Measurements from ENCODE around the gene CRISPLD2.

CRISPLD2 gene

GRCh38 chr16:84819644-84820304, at the start of gene CRISPLD2:
TSS of gene CRISPLD2 (plus strand) at chr16:84819985. CDS start at chr16:84838496, 18,511 bp downstream.
- peak; percentile 49 for DNase-seq

- DNase-seq, result no peak
Measured at GRCh38 chr16:84773312-84773711, 46.5 kb upstream of the CRISPLD2 start.

- no peak for DNase-seq
Measured at GRCh38 chr16:84774810-84775209, 45.0 kb upstream of the CRISPLD2 start.

GRCh38 chr16:84775262-84775810, 44.4 kb upstream of the CRISPLD2 start:
- no peak for DNase-seq

- no peak for DNase-seq
Measured at GRCh38 chr16:84777435-84777834, 42.4 kb upstream of the CRISPLD2 start.

- DNase-seq, result no peak
Measured at GRCh38 chr16:84778720-84779119, 41.1 kb upstream of the CRISPLD2 start.

- no peak for DNase-seq
Measured at GRCh38 chr16:84780063-84780462, 39.7 kb upstream of the CRISPLD2 start.

DNA sequence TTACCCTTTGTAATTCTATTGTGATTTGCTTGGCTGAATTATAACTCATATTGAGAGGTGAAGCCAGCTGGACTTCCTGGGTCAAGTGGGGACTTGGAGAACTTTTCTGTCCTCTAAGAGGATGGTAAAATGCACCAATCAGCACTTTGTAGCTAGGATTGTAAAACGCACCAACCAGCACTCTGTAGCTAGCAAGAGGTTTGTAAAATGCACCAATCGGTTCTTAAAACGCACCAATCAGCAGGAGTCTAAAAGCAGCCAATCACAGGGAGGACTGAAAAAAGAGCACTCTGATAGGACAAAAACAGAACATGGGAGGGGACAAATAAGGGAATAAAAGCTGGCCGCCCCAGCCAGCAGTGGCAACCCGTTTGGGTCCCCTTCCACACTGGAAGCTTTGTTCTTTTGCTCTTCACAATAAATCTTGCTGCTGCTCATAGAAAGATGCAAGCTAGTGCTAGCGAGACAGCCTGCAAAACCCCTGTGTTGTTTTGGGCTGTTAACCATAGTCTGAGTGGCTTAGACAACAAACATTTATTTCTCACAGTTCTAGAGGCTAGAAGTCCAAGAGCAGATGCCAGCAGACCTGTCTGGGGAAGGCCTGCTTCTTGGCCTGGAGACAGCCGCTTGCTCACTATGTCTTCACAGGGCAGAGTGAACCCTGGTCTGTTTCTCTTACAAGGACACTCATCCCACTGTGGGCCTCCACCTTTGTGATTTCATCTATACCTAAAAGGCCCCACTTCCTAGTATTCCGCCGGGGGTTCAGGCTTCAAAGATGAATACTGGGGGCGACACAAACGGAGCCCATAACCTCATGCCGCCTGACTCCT, 39.0 kb upstream of the CRISPLD2 start:
- no peak for DNase-seq

GRCh38 chr16:84782846-84783245, 36.9 kb upstream of the CRISPLD2 start:
- no peak for DNase-seq

GRCh38 chr16:84785843-84786581, 33.8 kb upstream of the CRISPLD2 start:
- DNase-seq, result peak; percentile 60

DNA sequence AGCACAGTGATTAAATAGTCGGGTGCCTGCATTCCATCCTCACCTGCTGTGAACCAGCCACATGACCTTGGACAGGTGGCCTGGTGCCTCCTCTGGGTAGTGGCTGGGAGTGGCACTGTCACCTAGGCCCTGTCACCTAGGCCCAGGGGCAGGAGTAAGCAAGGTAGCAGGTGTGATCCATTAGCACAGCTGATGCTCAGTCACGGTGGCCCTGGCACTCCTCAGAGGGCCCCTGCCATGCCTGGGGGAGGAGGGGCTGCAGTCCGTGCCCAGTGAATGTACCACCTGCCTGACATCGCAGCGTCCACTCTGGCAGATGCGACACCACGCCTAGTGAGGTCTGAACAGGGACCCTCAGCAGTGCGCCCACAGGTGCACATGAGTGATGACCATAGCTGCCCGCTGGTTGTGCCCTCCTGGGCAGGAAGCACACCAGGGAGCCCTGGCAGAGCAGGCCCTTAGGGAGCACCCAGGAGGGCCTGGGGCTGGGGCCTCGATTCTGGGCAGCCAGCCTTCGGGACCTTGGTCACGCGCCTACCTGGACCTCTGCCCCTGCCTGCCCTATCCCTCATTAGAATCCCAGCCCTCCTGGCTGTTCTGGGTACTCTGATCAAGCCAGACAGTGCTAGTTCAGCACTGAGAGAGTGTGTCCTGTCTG, 33.1 kb upstream of the CRISPLD2 start:
- DNase-seq, result no peak

- DNase-seq, result no peak
Measured at GRCh38 chr16:84787263-84787622, 32.5 kb upstream of the CRISPLD2 start.

DNA sequence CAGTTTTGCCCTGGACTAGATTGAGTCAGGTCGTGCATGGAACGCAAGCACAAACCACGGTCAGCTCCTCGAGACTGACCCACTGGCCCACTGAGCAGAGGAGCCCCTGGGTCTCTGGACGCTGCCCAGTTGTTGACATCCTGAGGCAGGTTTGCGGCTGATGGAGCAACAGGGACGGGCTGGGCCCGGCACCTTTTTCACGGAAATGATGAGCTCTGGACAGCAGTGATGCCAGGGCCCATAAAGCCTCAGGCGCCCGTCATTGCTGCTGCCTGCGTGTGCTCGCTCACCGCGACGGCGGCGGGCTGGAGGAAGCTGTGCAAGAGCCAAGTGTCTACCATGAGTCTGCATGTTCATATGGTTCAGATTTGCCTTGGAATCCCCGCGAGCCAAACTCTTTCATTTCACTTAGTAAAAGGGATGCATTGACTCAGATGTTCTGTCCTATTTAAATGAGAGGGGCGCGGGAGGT, 30.8 kb upstream of the CRISPLD2 start:
- DNase-seq, result no peak

DNA sequence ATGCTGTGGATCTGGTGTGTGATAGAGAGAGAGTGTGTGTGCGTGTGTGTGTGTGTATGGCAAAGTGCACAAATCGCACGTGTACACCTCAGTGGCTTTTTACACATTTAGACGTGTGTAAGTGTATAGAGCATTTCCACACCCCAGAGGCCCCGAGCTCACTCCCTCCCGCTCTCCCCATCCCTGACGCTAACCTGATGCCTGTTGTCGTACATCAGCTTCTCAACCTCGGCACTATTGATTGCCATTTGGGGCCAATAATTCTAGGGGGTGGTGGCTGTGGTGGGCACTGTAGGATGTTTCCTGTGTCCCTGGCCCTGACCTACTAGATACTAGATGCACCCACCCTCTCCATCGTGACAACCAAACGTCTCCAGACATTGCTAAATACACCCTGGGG, 30.4 kb upstream of the CRISPLD2 start:
- DNase-seq, result no peak

DNA sequence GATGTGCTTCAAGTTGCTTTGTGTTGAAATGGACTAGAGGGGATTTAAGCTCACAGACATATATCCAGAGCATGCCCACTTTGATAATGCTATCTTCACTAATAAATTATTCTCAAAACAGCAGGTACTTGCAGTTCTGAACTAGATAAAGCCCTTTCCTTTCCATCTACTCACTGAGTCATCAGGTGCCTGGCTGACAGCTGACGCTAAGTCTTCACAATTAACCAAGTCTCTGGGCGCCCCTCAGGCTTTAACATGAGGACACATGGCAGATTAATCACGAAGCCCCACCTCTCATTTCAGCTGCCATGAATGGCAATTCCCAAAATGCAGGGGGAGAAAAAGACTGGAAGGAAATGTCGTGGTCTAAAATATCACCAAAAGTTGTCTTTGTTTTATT, 29.5 kb upstream of the CRISPLD2 start:
- peak; percentile 4 for DNase-seq

DNA sequence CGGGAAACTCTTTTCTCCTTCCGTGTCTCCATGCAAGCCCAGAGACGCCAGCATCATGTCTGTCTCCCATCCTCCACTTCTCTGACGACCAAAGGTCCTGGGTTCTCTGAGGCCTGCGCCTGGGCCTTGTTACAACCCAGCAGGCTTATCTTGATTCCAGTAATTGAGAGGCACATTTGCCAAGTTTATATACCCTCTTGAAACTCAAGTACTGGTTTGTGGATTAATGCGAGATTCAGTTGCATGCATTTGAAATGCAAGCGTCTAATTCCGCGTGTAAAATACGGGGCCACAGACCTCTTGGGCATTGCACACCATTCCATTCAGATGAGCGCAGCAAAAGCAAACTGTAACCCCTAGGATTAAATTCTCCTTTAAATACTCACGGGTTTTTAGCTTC, 28.7 kb upstream of the CRISPLD2 start:
- peak; percentile 31 for DNase-seq

- DNase-seq, result no peak
Measured at GRCh38 chr16:84791501-84791900, 28.3 kb upstream of the CRISPLD2 start.

- no peak for DNase-seq
Measured at GRCh38 chr16:84794186-84794585, 25.6 kb upstream of the CRISPLD2 start.

DNA sequence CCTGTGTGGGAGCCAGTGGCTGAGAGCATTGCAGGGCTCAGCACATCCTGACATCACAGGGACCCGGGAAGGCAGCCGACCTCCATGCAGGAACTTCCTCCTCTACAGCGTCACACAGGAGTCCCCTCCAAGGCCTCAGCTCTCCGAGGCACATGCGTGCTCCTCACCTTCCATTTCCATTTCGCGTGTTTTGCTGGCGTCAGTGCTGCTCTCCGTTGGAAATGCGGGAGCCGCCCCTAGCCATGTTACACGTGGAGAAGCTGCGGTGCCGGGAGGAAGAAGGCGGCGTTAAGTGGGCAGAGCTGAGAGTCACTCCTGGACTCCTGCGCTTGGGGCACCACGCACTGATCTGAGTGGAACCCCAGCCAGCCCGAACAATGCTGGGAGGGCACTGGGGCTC, 25.2 kb upstream of the CRISPLD2 start:
- DNase-seq, result no peak

DNA sequence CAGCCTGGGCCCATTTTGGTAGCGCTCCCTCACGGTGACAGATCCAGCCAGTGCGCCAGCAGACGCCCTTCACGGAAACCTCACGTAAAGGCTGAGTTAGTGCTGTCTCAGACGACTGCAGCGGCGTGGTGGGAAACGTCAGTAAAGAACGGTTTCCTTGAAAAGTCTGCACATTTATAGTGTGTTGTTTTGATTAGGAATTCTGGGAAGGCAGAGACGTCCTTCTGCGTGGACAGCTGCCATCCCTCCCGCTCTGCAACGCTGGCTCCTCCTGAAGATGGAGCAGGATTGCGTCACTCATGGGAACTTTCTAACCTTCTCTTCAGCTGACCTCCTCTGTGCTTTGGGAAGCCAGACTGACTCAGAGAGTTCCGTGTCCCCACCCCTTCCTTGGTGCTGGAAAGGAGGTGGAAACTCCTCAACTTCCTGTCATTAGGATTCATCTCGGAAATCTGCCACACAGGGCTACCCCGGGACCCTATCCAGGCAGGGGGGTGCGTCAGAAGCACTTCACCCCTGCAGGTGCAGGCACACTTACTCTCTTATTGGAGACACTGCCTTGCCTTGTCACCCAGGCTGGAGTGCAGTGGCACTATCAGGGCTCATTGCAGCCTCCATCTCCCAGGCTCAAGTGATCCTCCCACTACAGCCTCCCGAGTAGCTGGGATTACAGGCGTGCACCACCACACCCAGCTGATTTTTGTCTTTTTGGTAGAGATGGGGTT, 24.3 kb upstream of the CRISPLD2 start:
- no peak for DNase-seq

GRCh38 chr16:84800158-84800978, 19.4 kb upstream of the CRISPLD2 start:
- DNase-seq, result no peak
